SK-N-SH (cell line): ENCODE data around the gene CSTA.

Experiments
- EP300 ChIP-seq, 2 experiments: IDR thresholded peaks; 2 replicates each; pipeline versions ENCODE4 v1.4.0 to v1.6.1; 2012; ENCODE audit warnings: borderline replicate concordance in 1 of 2, low read depth in 1 of 2, low read length in 1 of 2
- FOXM1 ChIP-seq: IDR thresholded peaks from 2 replicates; pipeline ENCODE4 v1.4.0; 2012; ENCODE audit warnings: low read depth, mild to moderate bottlenecking
- JUND ChIP-seq: IDR thresholded peaks from 2 replicates; pipeline ENCODE4 v1.4.0; 2012
- TAF1 ChIP-seq: IDR thresholded peaks from 2 replicates; pipeline ENCODE4 v1.6.1; 2012; ENCODE audit warnings: low read depth, mild to moderate bottlenecking, low read length, moderate library complexity, borderline replicate concordance

DNA sequence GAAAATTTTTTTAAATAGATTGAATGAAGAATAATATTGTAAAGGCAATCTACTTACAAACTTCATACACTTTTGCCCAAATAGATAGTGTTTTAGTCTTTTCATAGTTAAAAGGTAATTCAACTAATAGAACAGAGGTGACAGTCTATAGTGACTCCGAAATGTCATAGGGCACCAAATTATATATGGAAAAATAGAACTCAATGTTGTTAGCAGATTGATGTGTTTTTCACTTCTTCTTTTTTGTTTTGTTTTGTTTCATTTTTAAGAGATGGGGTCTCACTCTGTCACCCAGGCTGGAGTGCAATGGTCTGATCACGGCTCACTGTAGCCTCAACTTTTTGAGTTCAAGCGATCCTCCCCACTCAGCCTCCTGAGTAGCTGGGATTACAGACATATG is 721 bp downstream of the CSTA start:
- no peak for TF ChIP-seq TAF1
- no peak for TF ChIP-seq FOXM1
- no peak for TF ChIP-seq EP300 (IDR thresholded peaks at IDR 0.05; ENCODE audit: borderline replicate concordance in 1 of 2, low read depth in 1 of 2, low read length in 1 of 2)
- no peak for TF ChIP-seq JUND
